HepG2 (cell line): ENCODE measurements around the gene IGF2BP3.

ENCODE experiments used
- ATM ChIP-seq: fragments of 450-650 bp; IDR thresholded peaks from 2 replicates; pipeline ENCODE4 v1.7.1; 2017; ENCODE audit warnings: mild to moderate bottlenecking, borderline replicate concordance
- CTCF ChIP-seq: sonication (generic); formaldehyde crosslinking; IDR thresholded peaks from 2 replicates; pipeline ENCODE4 v1.5.0; 2020; ENCODE audit warnings: mild to moderate bottlenecking, missing genetic modification reagents, moderate library complexity
- NFYB ChIP-seq: sonication (generic); formaldehyde crosslinking; IDR thresholded peaks from 2 replicates; pipeline ENCODE4 v1.4.0; 2020; ENCODE audit warnings: missing genetic modification reagents
- POLR2A ChIP-seq, 2 experiments: IDR thresholded peaks; 2 replicates each; pipeline ENCODE4 v1.6.1; 2011; ENCODE audit warnings: low read depth in 2 of 2, low read length in 2 of 2, mild to moderate bottlenecking in 1 of 2, moderate library complexity in 1 of 2; ENCODE audit not compliant: insufficient read depth in 1 of 2

GRCh38 chr7:23298141-23298881 is 172.0 kb downstream of the IGF2BP3 start:
- TF ChIP-seq ATM = no peak
- no peak for TF ChIP-seq POLR2A (IDR thresholded peaks at IDR 0.05; ENCODE audit: insufficient read depth in 1 of 2, low read depth in 2 of 2, low read length in 2 of 2)
- no peak for TF ChIP-seq CTCF
- no peak for TF ChIP-seq NFYB (CRISPR knock-in tag)
